ACC112 (cell line): ENCODE data around the gene CCNDBP1.

Experiments
- H2AFZ ChIP-seq: fragments of 200-600 bp; sonication (generic); one replicate; pipeline ENCODE4 v1.6.0; 2017; ENCODE audit warnings: antibody characterized with exemption, low read length; ENCODE audit not compliant: unreplicated experiment
- H3K27ac ChIP-seq: fragments of 200-600 bp; sonication (generic); 2 replicates; pipeline ENCODE4 v1.5.1; 2014; ENCODE audit warnings: low read depth, mild to moderate bottlenecking, antibody characterized with exemption, low read length, moderate library complexity
- H3K27me3 ChIP-seq: fragments of 200-600 bp; sonication (generic); 2 replicates; pipeline ENCODE4 v1.6.1; 2014; ENCODE audit warnings: mild to moderate bottlenecking, antibody characterized with exemption, low read length, moderate library complexity, mixed read lengths; ENCODE audit not compliant: insufficient read depth
- H3K36me3 ChIP-seq: fragments of 200-600 bp; sonication (generic); 2 replicates; pipeline ENCODE4 v1.6.1; 2016; ENCODE audit warnings: mild to moderate bottlenecking, antibody characterized with exemption, low read length, moderate library complexity, mixed read lengths; ENCODE audit not compliant: insufficient read depth
- H3K4me1 ChIP-seq: fragments of 200-600 bp; sonication (generic); one replicate; pipeline ENCODE4 v1.6.1; 2016; ENCODE audit warnings: low read length, mixed read lengths; ENCODE audit not compliant: insufficient read depth, unreplicated experiment, control insufficient read depth
- H3K4me3 ChIP-seq: fragments of 200-600 bp; sonication (generic); 2 replicates; pipeline ENCODE4 v1.5.1; 2014; ENCODE audit warnings: mild to moderate bottlenecking, low read depth, low read length
- H3K79me2 ChIP-seq: fragments of 200-600 bp; sonication (generic); one replicate; pipeline ENCODE4 v1.6.0; 2016; ENCODE audit warnings: low read length; ENCODE audit not compliant: control insufficient read depth, unreplicated experiment, insufficient read depth

Gene CCNDBP1

GRCh38 chr15:43230640-43231115 is 45.5 kb downstream of the CCNDBP1 start:
- H2AFZ ChIP-seq = no peak overlapping the region
- H3K4me3 ChIP-seq = no peak overlapping the region
- H3K79me2 ChIP-seq = no peaks in the 10 kb centered on the region
- no peak overlapping the region for H3K27ac ChIP-seq
- H3K36me3 ChIP-seq = no peaks in the 10 kb centered on the region
- H3K27me3 ChIP-seq = peaks cover 61% of the 10 kb centered on the region
- H3K4me1 ChIP-seq = no peaks in the 10 kb centered on the region

DNA sequence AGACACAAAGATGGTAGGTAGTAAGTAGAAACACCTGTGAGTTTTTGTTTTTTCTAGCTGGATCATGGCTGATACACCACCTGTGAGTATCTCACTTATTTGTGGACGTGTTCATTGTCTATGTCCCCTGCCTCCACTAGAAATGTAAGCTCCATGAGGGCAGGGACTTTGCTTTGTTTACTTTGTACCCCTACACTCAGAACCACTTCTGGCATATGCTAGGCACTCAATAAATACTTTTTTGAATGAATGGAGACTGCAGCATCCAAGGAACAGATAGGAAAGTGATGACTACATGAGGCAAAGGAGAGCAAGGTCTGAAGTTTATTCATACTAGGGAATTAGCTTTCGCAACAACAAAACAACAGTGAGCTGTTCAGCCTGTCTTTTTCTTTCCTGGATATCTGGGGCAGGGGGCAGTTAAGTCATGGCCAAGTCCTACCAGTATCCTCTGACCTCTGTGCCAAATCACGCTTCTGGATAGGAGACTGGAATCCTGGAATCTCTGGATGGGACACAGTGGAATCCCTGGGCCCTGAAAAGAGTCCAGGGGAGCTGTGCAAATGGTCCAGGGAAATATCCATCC is 47.2 kb downstream of the CCNDBP1 start:
- peaks cover 68% of the 10 kb centered on the region for H3K27me3 ChIP-seq
- no peaks in the 10 kb centered on the region for H3K79me2 ChIP-seq
- H2AFZ ChIP-seq = no peak overlapping the region
- no peaks in the 10 kb centered on the region for H3K36me3 ChIP-seq
- H3K4me1 ChIP-seq = no peaks in the 10 kb centered on the region
- H3K27ac ChIP-seq = no peak overlapping the region
- H3K4me3 ChIP-seq = no peak overlapping the region

GRCh38 chr15:43235536-43235935 is 50.3 kb downstream of the CCNDBP1 start:
- Histone ChIP-seq H3K36me3 (no peaks in the 10 kb centered on the region), H3K4me3 (no peak overlapping the region), H3K4me1 (no peaks in the 10 kb centered on the region), H3K79me2 (no peaks in the 10 kb centered on the region), H3K27me3 (peaks cover 68% of the 10 kb centered on the region), H2AFZ (no peak overlapping the region), H3K27ac (no peak overlapping the region)

DNA sequence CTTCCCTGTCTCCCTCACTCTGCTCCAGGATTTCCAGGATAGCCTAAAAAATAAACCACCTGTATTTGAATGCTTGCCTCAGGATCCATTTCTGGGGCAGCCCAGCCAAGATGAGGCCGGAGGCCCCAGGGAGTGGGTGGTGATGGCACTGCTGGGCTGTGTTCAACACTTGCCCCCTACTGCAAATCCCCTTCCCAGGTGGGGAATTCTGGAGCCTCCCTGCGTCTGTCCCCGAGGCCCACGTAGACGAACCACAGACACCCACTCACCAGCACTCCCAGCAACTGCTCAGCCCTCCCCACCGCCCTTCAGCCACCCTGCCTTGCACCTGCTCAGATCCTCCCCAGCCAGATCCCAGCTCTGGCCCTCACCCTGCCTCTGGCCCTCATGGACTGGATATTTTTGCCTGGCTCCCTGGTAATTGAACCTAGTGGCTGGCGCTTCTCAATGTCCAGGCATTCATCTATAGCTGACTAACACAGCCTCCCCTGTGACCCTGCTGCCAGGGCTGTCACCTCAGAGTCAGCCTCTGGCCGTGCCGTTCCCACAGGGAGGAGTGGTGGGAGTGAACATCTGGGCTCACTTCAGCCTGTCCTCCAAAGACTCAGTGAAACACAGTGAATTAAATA is 52.8 kb downstream of the CCNDBP1 start:
- Histone ChIP-seq H3K36me3 (no peaks in the 10 kb centered on the region), H3K27me3 (peaks cover 77% of the 10 kb centered on the region), H2AFZ (no peak overlapping the region), H3K27ac (no peak overlapping the region), H3K4me3 (no peak overlapping the region), H3K79me2 (no peaks in the 10 kb centered on the region), H3K4me1 (no peaks in the 10 kb centered on the region)

DNA sequence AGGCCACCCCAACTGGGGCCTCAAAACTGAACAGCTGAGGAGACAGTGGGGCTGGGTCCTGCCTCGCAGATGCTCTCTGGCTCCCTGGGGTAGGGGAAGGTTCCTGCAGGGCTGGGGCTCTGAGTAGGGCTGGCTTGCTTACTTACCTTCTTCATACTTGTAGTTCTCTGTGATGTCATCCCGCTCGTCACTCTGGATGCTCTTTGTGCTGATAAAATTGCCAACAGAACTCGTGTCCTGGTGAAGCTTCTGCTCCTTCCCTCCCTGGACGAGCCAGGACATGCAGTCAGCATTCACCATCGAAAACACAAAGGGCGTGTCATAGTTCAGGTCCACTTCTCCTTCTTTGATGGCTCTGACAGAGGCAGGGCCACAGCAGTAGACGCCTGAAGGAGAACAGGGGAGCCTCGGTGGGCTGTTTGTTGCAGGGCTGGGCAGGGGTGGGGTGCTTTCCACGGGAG is 53.5 kb downstream of the CCNDBP1 start:
- Histone ChIP-seq H3K36me3 (no peaks in the 10 kb centered on the region), H2AFZ (no peak overlapping the region), H3K27me3 (peaks cover 77% of the 10 kb centered on the region), H3K79me2 (no peaks in the 10 kb centered on the region), H3K4me1 (no peaks in the 10 kb centered on the region), H3K4me3 (no peak overlapping the region), H3K27ac (no peak overlapping the region)

DNA sequence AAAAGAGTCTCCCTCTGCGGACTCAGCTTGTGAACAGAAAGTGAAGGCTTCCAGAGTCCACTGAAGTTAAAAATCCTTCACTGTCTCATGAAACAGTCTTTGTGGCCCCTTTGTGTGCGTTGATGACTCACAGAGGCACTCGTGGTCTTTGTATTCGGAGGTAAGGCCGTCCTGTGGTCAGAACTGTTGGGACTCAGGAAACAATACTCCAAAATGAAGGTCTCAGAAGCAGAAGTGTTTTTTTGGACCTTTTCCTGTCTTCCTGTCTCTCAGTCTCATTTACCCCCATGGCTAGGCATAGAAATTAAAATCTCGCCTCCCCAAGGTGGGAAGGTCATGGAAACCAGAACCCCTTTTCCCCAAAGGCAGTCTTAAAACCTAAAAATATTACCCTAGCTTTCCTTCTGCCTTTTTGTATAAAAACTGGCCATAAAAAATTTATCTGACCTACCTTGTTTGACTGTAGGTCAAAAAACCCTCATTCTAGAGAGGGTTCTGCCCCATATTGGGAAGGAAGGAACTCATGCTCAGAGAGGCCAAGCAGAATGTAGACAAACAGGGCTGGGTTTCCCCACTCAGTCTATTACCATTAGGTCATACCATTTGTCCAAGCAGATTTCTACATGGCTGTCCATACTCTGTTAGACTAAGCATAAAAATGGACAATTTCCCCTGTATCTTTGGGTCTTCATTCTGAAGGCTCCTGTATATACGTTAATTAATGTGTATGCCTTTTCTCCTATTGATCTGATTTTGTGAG is 54.7 kb downstream of the CCNDBP1 start:
- Histone ChIP-seq H3K36me3 (no peaks in the 10 kb centered on the region), H3K27ac (no peak overlapping the region), H3K4me3 (no peak overlapping the region), H2AFZ (no peak overlapping the region), H3K27me3 (peaks cover 77% of the 10 kb centered on the region), H3K79me2 (no peaks in the 10 kb centered on the region), H3K4me1 (no peaks in the 10 kb centered on the region)

GRCh38 chr15:43241100-43241499 is 55.9 kb downstream of the CCNDBP1 start:
- Histone ChIP-seq H3K4me3 (no peak overlapping the region), H2AFZ (no peak overlapping the region), H3K27me3 (peaks cover 76% of the 10 kb centered on the region), H3K79me2 (no peaks in the 10 kb centered on the region), H3K27ac (no peak overlapping the region), H3K36me3 (no peaks in the 10 kb centered on the region), H3K4me1 (no peaks in the 10 kb centered on the region)

GRCh38 chr15:43242616-43243015 is 57.4 kb downstream of the CCNDBP1 start:
- Histone ChIP-seq H3K36me3 (no peaks in the 10 kb centered on the region), H3K4me1 (no peaks in the 10 kb centered on the region), H2AFZ (no peak overlapping the region), H3K79me2 (no peaks in the 10 kb centered on the region), H3K27me3 (peaks cover 78% of the 10 kb centered on the region), H3K27ac (no peak overlapping the region), H3K4me3 (no peak overlapping the region)

- H3K27ac ChIP-seq = no peak overlapping the region
- no peaks in the 10 kb centered on the region for H3K36me3 ChIP-seq
- H3K4me3 ChIP-seq = no peak overlapping the region
- no peak overlapping the region for H2AFZ ChIP-seq
- no peaks in the 10 kb centered on the region for H3K4me1 ChIP-seq
- H3K79me2 ChIP-seq = no peaks in the 10 kb centered on the region
- H3K27me3 ChIP-seq = peaks cover 73% of the 10 kb centered on the region
These were observed 57.9 kb downstream of the CCNDBP1 start for GRCh38 chr15:43243020-43243645.

DNA sequence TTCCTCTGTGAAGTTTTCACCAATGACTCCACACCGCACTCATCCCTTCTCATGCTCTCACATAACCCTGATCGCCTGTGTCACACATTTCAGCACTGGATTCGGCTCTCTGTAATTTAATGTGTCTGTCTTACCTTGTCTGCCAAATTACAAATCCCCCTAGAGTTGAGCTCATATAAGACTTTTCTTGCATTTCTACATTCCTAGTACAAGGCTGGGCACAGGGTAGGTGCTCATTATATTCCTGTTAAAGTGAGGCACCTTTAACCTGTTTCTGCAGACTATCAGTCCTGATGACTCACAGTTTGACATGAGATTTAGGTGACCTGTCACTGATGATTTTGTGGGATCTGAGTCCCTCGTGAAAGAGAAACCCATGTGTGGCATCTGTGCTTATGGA is 58.9 kb downstream of the CCNDBP1 start:
- Histone ChIP-seq H3K36me3 (no peaks in the 10 kb centered on the region), H3K4me3 (no peak overlapping the region), H3K27ac (no peak overlapping the region), H3K4me1 (no peaks in the 10 kb centered on the region), H2AFZ (no peak overlapping the region), H3K27me3 (peaks cover 72% of the 10 kb centered on the region), H3K79me2 (no peaks in the 10 kb centered on the region)
